H9 (cell line): ENCODE measurements around the gene RYR1. TPM values are rescaled to one million over a fixed set of nuclear protein-coding genes. Genes with fewer than 3 reads are reported as not detected.
"Not testable (repeated sequence)": the region's sequence is repeated elsewhere in the genome, so short reads cannot be mapped to it uniquely, and the experiment has no call there.

ENCODE experiments used
- DNase-seq: peaks from one replicate; pipeline ENCODE4 v3.0.0-alpha.2; 2017
- H2AFZ ChIP-seq: one replicate; pipeline ENCODE4 v1.6.1; 2013; ENCODE audit warnings: mild to moderate bottlenecking, low read length, control low read depth, moderate library complexity
- H2AK5ac ChIP-seq: 2 replicates; pipeline ENCODE4 v1.6.1; 2013; ENCODE audit warnings: low read length, control low read depth, mixed read lengths; ENCODE audit not compliant: insufficient read length
- H2BK120ac ChIP-seq: one replicate; pipeline ENCODE4 v1.6.1; 2013; ENCODE audit warnings: low read depth, mild to moderate bottlenecking, low read length, control low read depth, inconsistent platforms; ENCODE audit not compliant: poor library complexity, severe bottlenecking
- H2BK12ac ChIP-seq: 2 replicates; pipeline ENCODE4 v1.6.1; 2013; ENCODE audit warnings: low read length, control low read depth, mixed read lengths, low read depth; ENCODE audit not compliant: insufficient read length
- H2BK15ac ChIP-seq: 2 replicates; pipeline ENCODE4 v1.6.1; 2013; ENCODE audit warnings: low read depth, low read length, control low read depth
- H2BK20ac ChIP-seq: one replicate; pipeline ENCODE4 v1.6.1; 2013; ENCODE audit warnings: low read depth, mild to moderate bottlenecking, low read length, control low read depth, inconsistent platforms; ENCODE audit not compliant: poor library complexity, severe bottlenecking
- H2BK5ac ChIP-seq: 2 replicates; pipeline ENCODE4 v1.6.1; 2013; ENCODE audit warnings: low read length, control low read depth, mixed read lengths; ENCODE audit not compliant: insufficient read length
- H3K14ac ChIP-seq: 2 replicates; pipeline ENCODE4 v1.6.1; 2013; ENCODE audit warnings: low read length, control low read depth; ENCODE audit not compliant: insufficient read depth
- H3K18ac ChIP-seq: 2 replicates; pipeline ENCODE4 v1.6.1; 2013; ENCODE audit warnings: low read depth, mild to moderate bottlenecking, mixed read lengths, low read length, control low read depth; ENCODE audit not compliant: insufficient read length
- H3K23ac ChIP-seq: 2 replicates; pipeline ENCODE4 v1.6.1; 2013; ENCODE audit warnings: low read length, control low read depth, mixed read lengths, low read depth; ENCODE audit not compliant: insufficient read length
- H3K23me2 ChIP-seq: 2 replicates; pipeline ENCODE4 v1.6.1; 2013; ENCODE audit warnings: low read depth, mild to moderate bottlenecking, mixed read lengths, low read length, control low read depth; ENCODE audit not compliant: insufficient read length, poor library complexity, severe bottlenecking
- H3K27ac ChIP-seq: 2 replicates; pipeline ENCODE4 v1.5.1; 2013; ENCODE audit warnings: low read length, control low read depth, mixed read lengths, low read depth; ENCODE audit not compliant: insufficient read length
- H3K27me3 ChIP-seq: 2 replicates; pipeline ENCODE4 v1.6.1; 2013; ENCODE audit warnings: low read length, control low read depth, inconsistent platforms; ENCODE audit not compliant: insufficient read depth
- H3K4ac ChIP-seq: 2 replicates; pipeline ENCODE4 v1.6.1; 2013; ENCODE audit warnings: low read depth, mild to moderate bottlenecking, control low read depth, inconsistent platforms, low read length, moderate library complexity
- H3K4me1 ChIP-seq: 2 replicates; pipeline ENCODE4 v1.6.1; 2013; ENCODE audit warnings: low read length, control low read depth, inconsistent platforms; ENCODE audit not compliant: insufficient read depth
- H3K4me2 ChIP-seq: 2 replicates; pipeline ENCODE4 v1.6.1; 2013; ENCODE audit warnings: low read length, control low read depth, mixed read lengths; ENCODE audit not compliant: insufficient read length, insufficient read depth
- H3K56ac ChIP-seq: 2 replicates; pipeline ENCODE4 v1.6.1; 2013; ENCODE audit warnings: low read depth, mild to moderate bottlenecking, mixed read lengths, low read length, control low read depth; ENCODE audit not compliant: insufficient read length
- H3K79me1 ChIP-seq: 2 replicates; pipeline ENCODE4 v1.6.1; 2013; ENCODE audit warnings: low read depth, mild to moderate bottlenecking, moderate library complexity, low read length, control low read depth, inconsistent platforms; ENCODE audit not compliant: insufficient read depth, poor library complexity, severe bottlenecking
- H3K79me2 ChIP-seq: 2 replicates; pipeline ENCODE4 v1.6.1; 2013; ENCODE audit warnings: low read length, control low read depth, inconsistent platforms; ENCODE audit not compliant: insufficient read depth
- H3K9ac ChIP-seq: 2 replicates; pipeline ENCODE4 v1.6.1; 2013; ENCODE audit warnings: low read length, control low read depth, mixed read lengths; ENCODE audit not compliant: insufficient read length; ENCODE audit errors: extremely low read depth
- H3K9me3 ChIP-seq: one replicate; pipeline ENCODE4 v1.6.1; 2013; ENCODE audit warnings: low read depth, low read length, inconsistent platforms; ENCODE audit not compliant: control insufficient read depth
- H3T11ph ChIP-seq: one replicate; pipeline ENCODE4 v1.6.1; 2013; ENCODE audit warnings: mild to moderate bottlenecking, low read length, control low read depth, inconsistent platforms
- H4K20me1 ChIP-seq: one replicate; pipeline ENCODE4 v1.6.1; 2013; ENCODE audit not compliant: control insufficient read depth, insufficient read length, insufficient read depth
- H4K5ac ChIP-seq: 2 replicates; pipeline ENCODE4 v1.6.1; 2013; ENCODE audit warnings: low read depth, mild to moderate bottlenecking, mixed read lengths, low read length, control low read depth; ENCODE audit not compliant: insufficient read length
- H4K8ac ChIP-seq: replicated peaks from 2 replicates; pipeline ENCODE4 v1.6.1; 2013; ENCODE audit warnings: low read length, control low read depth, mixed read lengths, low read depth; ENCODE audit not compliant: insufficient read length
- H4K91ac ChIP-seq: 2 replicates; pipeline ENCODE4 v1.6.1; 2013; ENCODE audit warnings: low read depth, mild to moderate bottlenecking, moderate library complexity, mixed read lengths, low read length, control low read depth; ENCODE audit not compliant: insufficient read length
- H3K27ac Mint-ChIP-seq, 3 experiments: 2 replicates in 2 of 3; 3 replicates in 1 of 3; pipeline ENCODE4 v1.8.0; 2020 to 2021; ENCODE audit warnings: mixed read lengths in 3 of 3, mild to moderate bottlenecking in 1 of 3, moderate library complexity in 1 of 3
- H3K27me3 Mint-ChIP-seq: 2 replicates; pipeline ENCODE4 v1.8.0; 2021; ENCODE audit warnings: low read depth, mild to moderate bottlenecking, moderate library complexity, mixed read lengths
- H3K36me3 Mint-ChIP-seq, 3 experiments: 2 replicates in 2 of 3; 3 replicates in 1 of 3; pipeline ENCODE4 v1.8.0; 2020 to 2021; ENCODE audit warnings: low read depth in 3 of 3, mixed read lengths in 3 of 3; ENCODE audit not compliant: insufficient read depth in 1 of 3
- H3K4me1 Mint-ChIP-seq, 2 experiments: 2 replicates each; pipeline ENCODE4 v1.8.0; 2020; ENCODE audit warnings: mixed read lengths in 2 of 2
- H3K4me3 Mint-ChIP-seq, 2 experiments: 2 replicates in 1 of 2; 3 replicates in 1 of 2; pipeline ENCODE4 v1.8.0; 2020 to 2021; ENCODE audit warnings: mild to moderate bottlenecking in 2 of 2, mixed read lengths in 2 of 2, moderate library complexity in 1 of 2
- H3K9me3 Mint-ChIP-seq, 2 experiments: 2 replicates in 1 of 2; 3 replicates in 1 of 2; pipeline ENCODE4 v1.8.0; 2020; ENCODE audit warnings: mild to moderate bottlenecking in 2 of 2, mixed read lengths in 2 of 2, moderate library complexity in 1 of 2
- WGBS: extraction: QIAGEN DNeasy Blood & Tissue Kit; methylation state at CpG from one replicate; pipeline ENCODE4 v1.1.7; 2013; ENCODE audit warnings: missing lambda C conversion rate, low lambda C conversion rate, mixed read lengths; ENCODE audit not compliant: insufficient read length; ENCODE audit errors: extremely low coverage; 5-methylcytosine and 5-hydroxymethylcytosine counted together
- total RNA-seq: library from RNA; stranded (reverse); gene quantifications from 2 replicates; pipeline ENCODE4 v1.2.1, GENCODE V29; 2021
- TF ChIP-seq, protein P1 (sequence below): fragments of 200-600 bp; sonication (generic); conservative IDR thresholded peaks from 3 replicates; pipeline ENCODE4 v1.8.0; 2021; ENCODE audit warnings: antibody characterized with exemption, mild to moderate bottlenecking

The RYR1 gene
- total RNA-seq, 1 experiment from 2014 or later: 8.9 TPM

DNA sequence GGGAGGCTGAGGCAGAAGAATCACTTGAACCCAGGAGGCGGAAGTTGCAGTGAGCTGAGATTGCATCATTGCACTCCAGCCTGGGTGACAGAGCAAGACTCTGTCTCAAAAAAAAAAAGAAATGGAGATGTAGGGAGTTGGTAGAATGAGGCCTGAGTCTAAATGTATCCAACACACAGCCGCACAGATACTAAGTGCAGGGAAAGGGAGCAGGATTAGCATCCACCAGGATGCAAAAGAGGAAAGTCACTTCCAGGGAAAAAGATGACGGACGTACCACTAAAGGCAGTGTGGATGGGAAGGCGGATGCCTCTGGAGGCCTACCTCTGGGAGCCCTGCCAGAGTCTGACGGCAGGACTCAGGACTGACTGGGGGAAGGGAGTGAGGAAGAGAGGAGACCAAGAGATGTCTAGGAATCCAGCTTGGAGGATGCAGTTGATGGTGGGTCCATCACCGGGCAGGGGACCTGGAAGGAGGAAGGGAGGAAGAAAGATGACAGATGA, 23.8 kb upstream of the RYR1 start:
- no peaks in the 10 kb centered on the region for H3K79me2 ChIP-seq
- H3K4ac ChIP-seq: no peak overlapping the region
- H2BK5ac ChIP-seq: no peak overlapping the region
- H2AK5ac ChIP-seq: no peak overlapping the region
- H3K56ac ChIP-seq: no peak overlapping the region
- no peak overlapping the region for H2AFZ ChIP-seq
- H3K23me2 ChIP-seq: no peaks in the 10 kb centered on the region
- H3K27ac ChIP-seq: no peak overlapping the region
- H3K9ac ChIP-seq: no peak overlapping the region
- H3K27me3 Mint-ChIP-seq: peaks cover 2% of the 10 kb centered on the region
- no peaks in the 10 kb centered on the region for H4K20me1 ChIP-seq
- H3K9me3 ChIP-seq: no peaks in the 10 kb centered on the region
- H3K4me1 Mint-ChIP-seq: 0 out of 4 replicates have a peak, but pooled peaks cover 0 to 4% of the 10 kb centered on the region in 2 experiments
- peak overlapping the region in 2 of 3 experiments; percentile 10 to 22; a peak in 2 of 7 replicates for H3K27ac Mint-ChIP-seq
- H4K8ac ChIP-seq: no peak overlapping the region
- no peaks in the 10 kb centered on the region for H3K79me1 ChIP-seq
- H3K27me3 ChIP-seq: no peaks in the 10 kb centered on the region
- no peak overlapping the region for H3K18ac ChIP-seq
- no peak overlapping the region for H2BK15ac ChIP-seq
- H4K5ac ChIP-seq: no peak overlapping the region
- H2BK20ac ChIP-seq: no peak overlapping the region
- no peak overlapping the region for H2BK12ac ChIP-seq
- H3K4me2 ChIP-seq: no peak overlapping the region
- WGBS: no CpG with 5 or more reads among the region's 7 CpGs
- no peak for DNase-seq
- H3K23ac ChIP-seq: no peak overlapping the region
- no peak overlapping the region for H2BK120ac ChIP-seq
- TF ChIP-seq, protein P1, sequence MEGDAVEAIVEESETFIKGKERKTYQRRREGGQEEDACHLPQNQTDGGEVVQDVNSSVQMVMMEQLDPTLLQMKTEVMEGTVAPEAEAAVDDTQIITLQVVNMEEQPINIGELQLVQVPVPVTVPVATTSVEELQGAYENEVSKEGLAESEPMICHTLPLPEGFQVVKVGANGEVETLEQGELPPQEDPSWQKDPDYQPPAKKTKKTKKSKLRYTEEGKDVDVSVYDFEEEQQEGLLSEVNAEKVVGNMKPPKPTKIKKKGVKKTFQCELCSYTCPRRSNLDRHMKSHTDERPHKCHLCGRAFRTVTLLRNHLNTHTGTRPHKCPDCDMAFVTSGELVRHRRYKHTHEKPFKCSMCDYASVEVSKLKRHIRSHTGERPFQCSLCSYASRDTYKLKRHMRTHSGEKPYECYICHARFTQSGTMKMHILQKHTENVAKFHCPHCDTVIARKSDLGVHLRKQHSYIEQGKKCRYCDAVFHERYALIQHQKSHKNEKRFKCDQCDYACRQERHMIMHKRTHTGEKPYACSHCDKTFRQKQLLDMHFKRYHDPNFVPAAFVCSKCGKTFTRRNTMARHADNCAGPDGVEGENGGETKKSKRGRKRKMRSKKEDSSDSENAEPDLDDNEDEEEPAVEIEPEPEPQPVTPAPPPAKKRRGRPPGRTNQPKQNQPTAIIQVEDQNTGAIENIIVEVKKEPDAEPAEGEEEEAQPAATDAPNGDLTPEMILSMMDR: no peak
- H3K14ac ChIP-seq: no peak overlapping the region
- H4K91ac ChIP-seq: no peak overlapping the region
- H3T11ph ChIP-seq: no peak overlapping the region
- peaks cover 3 to 19% (median 17%) of the 10 kb centered on the region in 3 experiments; a peak in 6 of 7 replicates for H3K36me3 Mint-ChIP-seq
- H3K4me3 Mint-ChIP-seq: no peak overlapping the region; a peak in 1 of 5 replicates
- no peaks in the 10 kb centered on the region for H3K4me1 ChIP-seq
- no peaks in the 10 kb centered on the region for H3K9me3 Mint-ChIP-seq

DNA sequence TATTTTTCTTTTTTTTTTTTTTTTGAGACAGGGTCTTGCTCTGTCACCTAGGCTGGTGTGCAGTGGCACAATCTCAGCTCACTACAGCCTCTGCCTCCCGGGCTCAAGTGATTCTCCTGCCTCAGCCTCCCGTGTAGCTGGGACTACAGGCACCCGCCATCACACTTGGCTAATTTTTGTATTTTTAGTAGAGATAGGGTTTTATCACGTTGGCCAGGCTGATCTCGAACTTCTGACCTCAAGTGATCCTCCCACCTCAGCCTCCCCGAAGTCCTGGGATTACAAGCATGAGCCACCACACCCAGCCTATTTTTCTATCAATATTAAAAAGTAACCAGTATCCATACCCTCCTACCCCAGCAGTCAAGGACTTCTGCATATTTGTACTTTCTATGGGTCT, 23.1 kb upstream of the RYR1 start:
- WGBS: no CpG with 5 or more reads among the region's 6 CpGs
- H3K9me3 Mint-ChIP-seq: not testable (repeated sequence)

More for the DNA sequence above, 23.1 kb upstream of the RYR1 start:
- H2AFZ ChIP-seq, H3K4me2 ChIP-seq, H3K27ac Mint-ChIP-seq, H3K27me3 Mint-ChIP-seq, H3K79me2 ChIP-seq, H3K79me1 ChIP-seq, H3K4me1 Mint-ChIP-seq, H3K27ac ChIP-seq, H2AK5ac ChIP-seq, H2BK5ac ChIP-seq, H4K91ac ChIP-seq, H2BK20ac ChIP-seq, H3K9me3 ChIP-seq, H3K9ac ChIP-seq, H3K4me1 ChIP-seq, H4K20me1 ChIP-seq, H3T11ph ChIP-seq, H3K18ac ChIP-seq, H4K8ac ChIP-seq, H3K56ac ChIP-seq, H3K23ac ChIP-seq, H3K14ac ChIP-seq, H3K27me3 ChIP-seq, DNase-seq, H2BK120ac ChIP-seq, H2BK15ac ChIP-seq, H2BK12ac ChIP-seq, H3K4ac ChIP-seq, H3K23me2 ChIP-seq, H4K5ac ChIP-seq, H3K4me3 Mint-ChIP-seq: not testable (repeated sequence)
- H3K36me3 Mint-ChIP-seq: peaks cover 3 to 13% (median 13%) of the 10 kb centered on the region in 3 experiments; a peak in 6 of 7 replicates
